ENCODE results near the gene TIMM10B. TPM values are rescaled to one million over a fixed set of nuclear protein-coding genes. Genes with fewer than 3 reads are reported as not detected.
A peak's percentile ranks its signal among the peaks of the same experiment; 100 is the strongest.
"Not testable (repeated sequence)": the region's sequence is repeated elsewhere in the genome, so short reads cannot be mapped to it uniquely, and the experiment has no call there.

Gene TIMM10B
- total RNA-seq, 1 experiment from 2014 or later, result 63.8 TPM

DNA sequence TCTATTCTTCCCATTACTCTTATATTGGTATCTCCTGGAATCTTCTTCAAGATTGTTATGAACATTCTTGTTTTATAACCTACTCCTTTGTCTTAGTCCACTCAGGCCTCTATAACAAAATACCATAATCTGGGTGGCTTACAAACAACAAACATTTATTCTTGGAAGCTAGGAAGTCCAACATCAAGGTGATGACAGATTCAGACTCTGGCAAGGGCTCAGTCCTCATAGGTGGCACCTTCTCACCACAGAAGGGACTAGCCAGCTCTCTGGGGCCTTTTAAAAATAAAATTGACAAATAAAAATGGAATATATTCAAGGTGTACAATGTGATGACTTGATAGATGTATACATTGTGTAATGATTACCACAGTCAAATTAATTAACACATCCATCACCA lies 35.6 kb downstream of the TIMM10B start:
- ChIA-PET POLR2A (no interaction called here), CTCF (no interaction called here)
- Histone ChIP-seq H3K36me3 (ENCODE audit: control insufficient read depth, insufficient read depth, low read length) (no peaks in the 10 kb centered on the region), H3K4me1 (ENCODE audit: control insufficient read depth, insufficient read depth, low read length) (no peaks in the 10 kb centered on the region), H3K27me3 (ENCODE audit: control insufficient read depth, insufficient read depth, low read length) (no peaks in the 10 kb centered on the region), H3K4me3 (ENCODE audit: low read depth in 2 of 2, low read length in 2 of 2) (no peak overlapping the region), H3K27ac (ENCODE audit: low read length) (no peak overlapping the region), H3K9me3 (ENCODE audit: control insufficient read depth, insufficient read depth, low read depth, low read length) (no peaks in the 10 kb centered on the region)
- DNase-seq (ENCODE audit: low read depth, low spot score) (no peak), ATAC-seq (no peak)
- in situ Hi-C loops (cut with HindIII; ENCODE audit: low pct_unique_long_range_greater_than_20kb, low sequenced_read_pairs) (no loop called here), intact Hi-C loops (cut with micrococcal nuclease; ENCODE audit: unreplicated experiment) (no loop called here)
- no TSS peak for BruUV-seq (replicated peaks)
- no peak for TF ChIP-seq SIN3A (IDR thresholded peaks at IDR 0.05; ENCODE audit: borderline replicate concordance, insufficient read depth, low read depth, low read length)
- TF ChIP-seq POLR2AphosphoS5 (IDR thresholded peaks at IDR 0.05; ENCODE audit: low read depth, low read length), result no peak
- TF ChIP-seq, protein P1, sequence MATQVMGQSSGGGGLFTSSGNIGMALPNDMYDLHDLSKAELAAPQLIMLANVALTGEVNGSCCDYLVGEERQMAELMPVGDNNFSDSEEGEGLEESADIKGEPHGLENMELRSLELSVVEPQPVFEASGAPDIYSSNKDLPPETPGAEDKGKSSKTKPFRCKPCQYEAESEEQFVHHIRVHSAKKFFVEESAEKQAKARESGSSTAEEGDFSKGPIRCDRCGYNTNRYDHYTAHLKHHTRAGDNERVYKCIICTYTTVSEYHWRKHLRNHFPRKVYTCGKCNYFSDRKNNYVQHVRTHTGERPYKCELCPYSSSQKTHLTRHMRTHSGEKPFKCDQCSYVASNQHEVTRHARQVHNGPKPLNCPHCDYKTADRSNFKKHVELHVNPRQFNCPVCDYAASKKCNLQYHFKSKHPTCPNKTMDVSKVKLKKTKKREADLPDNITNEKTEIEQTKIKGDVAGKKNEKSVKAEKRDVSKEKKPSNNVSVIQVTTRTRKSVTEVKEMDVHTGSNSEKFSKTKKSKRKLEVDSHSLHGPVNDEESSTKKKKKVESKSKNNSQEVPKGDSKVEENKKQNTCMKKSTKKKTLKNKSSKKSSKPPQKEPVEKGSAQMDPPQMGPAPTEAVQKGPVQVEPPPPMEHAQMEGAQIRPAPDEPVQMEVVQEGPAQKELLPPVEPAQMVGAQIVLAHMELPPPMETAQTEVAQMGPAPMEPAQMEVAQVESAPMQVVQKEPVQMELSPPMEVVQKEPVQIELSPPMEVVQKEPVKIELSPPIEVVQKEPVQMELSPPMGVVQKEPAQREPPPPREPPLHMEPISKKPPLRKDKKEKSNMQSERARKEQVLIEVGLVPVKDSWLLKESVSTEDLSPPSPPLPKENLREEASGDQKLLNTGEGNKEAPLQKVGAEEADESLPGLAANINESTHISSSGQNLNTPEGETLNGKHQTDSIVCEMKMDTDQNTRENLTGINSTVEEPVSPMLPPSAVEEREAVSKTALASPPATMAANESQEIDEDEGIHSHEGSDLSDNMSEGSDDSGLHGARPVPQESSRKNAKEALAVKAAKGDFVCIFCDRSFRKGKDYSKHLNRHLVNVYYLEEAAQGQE (IDR thresholded peaks at IDR 0.05; ENCODE audit: insufficient read depth in 1 of 2, low read depth in 2 of 2, low read length in 1 of 2), result no peak
- TF ChIP-seq TCF7L2 (IDR thresholded peaks at IDR 0.05; ENCODE audit: low read depth, low read length), result no peak
- TF ChIP-seq, protein P2, sequence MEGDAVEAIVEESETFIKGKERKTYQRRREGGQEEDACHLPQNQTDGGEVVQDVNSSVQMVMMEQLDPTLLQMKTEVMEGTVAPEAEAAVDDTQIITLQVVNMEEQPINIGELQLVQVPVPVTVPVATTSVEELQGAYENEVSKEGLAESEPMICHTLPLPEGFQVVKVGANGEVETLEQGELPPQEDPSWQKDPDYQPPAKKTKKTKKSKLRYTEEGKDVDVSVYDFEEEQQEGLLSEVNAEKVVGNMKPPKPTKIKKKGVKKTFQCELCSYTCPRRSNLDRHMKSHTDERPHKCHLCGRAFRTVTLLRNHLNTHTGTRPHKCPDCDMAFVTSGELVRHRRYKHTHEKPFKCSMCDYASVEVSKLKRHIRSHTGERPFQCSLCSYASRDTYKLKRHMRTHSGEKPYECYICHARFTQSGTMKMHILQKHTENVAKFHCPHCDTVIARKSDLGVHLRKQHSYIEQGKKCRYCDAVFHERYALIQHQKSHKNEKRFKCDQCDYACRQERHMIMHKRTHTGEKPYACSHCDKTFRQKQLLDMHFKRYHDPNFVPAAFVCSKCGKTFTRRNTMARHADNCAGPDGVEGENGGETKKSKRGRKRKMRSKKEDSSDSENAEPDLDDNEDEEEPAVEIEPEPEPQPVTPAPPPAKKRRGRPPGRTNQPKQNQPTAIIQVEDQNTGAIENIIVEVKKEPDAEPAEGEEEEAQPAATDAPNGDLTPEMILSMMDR (IDR thresholded peaks at IDR 0.05), result no peak

DNA sequence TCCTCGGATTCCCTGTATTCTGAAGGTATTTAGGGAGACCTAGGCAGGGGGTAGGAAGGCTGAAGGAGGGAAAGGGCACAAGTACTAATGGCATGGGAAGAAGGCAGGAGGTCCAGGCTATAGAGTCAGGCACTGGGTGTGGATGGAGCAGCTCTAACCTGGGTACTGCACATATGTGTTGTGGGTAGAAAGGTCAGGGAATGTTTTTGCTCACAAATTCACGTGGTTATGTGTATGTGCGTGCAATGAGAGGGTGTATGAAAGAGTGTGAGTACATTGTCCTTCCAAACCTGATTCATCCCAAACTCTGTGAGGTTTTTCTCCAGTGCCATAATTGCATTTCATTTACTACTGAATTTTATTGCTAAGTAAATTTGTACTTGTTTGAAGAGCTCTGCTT lies 39.0 kb downstream of the TIMM10B start:
- ATAC-seq (0 out of 2 replicates have a peak, but pooled peaks have one; percentile 36), DNase-seq (ENCODE audit: low read depth, low spot score) (no peak)
- Histone ChIP-seq H3K9me3 (ENCODE audit: control insufficient read depth, insufficient read depth, low read depth, low read length) (no peaks in the 10 kb centered on the region), H3K4me1 (ENCODE audit: control insufficient read depth, insufficient read depth, low read length) (0 out of 2 replicates have a peak, but pooled peaks cover 5% of the 10 kb centered on the region), H3K27ac (ENCODE audit: low read length) (no peak overlapping the region), H3K36me3 (ENCODE audit: control insufficient read depth, insufficient read depth, low read length) (no peaks in the 10 kb centered on the region), H3K27me3 (ENCODE audit: control insufficient read depth, insufficient read depth, low read length) (no peaks in the 10 kb centered on the region), H3K4me3 (ENCODE audit: low read depth in 2 of 2, low read length in 2 of 2) (no peak overlapping the region)
- BruUV-seq (replicated peaks), result no TSS peak
- TF ChIP-seq, protein P1 (IDR thresholded peaks at IDR 0.05; ENCODE audit: insufficient read depth in 1 of 2, low read depth in 2 of 2, low read length in 1 of 2), result no peak
- TF ChIP-seq TCF7L2 (IDR thresholded peaks at IDR 0.05; ENCODE audit: low read depth, low read length), result no peak
- no peak for TF ChIP-seq SIN3A (IDR thresholded peaks at IDR 0.05; ENCODE audit: borderline replicate concordance, insufficient read depth, low read depth, low read length)
- TF ChIP-seq, protein P2 (IDR thresholded peaks at IDR 0.05), result no peak
- no peak for TF ChIP-seq POLR2AphosphoS5 (IDR thresholded peaks at IDR 0.05; ENCODE audit: low read depth, low read length)
- in situ Hi-C loops (cut with HindIII; ENCODE audit: low pct_unique_long_range_greater_than_20kb, low sequenced_read_pairs), result no loop called here
- POLR2A ChIA-PET, result interaction anchor here (0.6 kb wide), 1 partner anchor 9 kb away, joined by 3 read pairs; no protein-coding TSS in a partner anchor
- CTCF ChIA-PET, result interaction anchor here (0.6 kb wide), 1 partner anchor 24 kb away, joined by 4 read pairs; no protein-coding TSS in a partner anchor
- intact Hi-C loops (cut with micrococcal nuclease; ENCODE audit: unreplicated experiment), result no loop called here

DNA sequence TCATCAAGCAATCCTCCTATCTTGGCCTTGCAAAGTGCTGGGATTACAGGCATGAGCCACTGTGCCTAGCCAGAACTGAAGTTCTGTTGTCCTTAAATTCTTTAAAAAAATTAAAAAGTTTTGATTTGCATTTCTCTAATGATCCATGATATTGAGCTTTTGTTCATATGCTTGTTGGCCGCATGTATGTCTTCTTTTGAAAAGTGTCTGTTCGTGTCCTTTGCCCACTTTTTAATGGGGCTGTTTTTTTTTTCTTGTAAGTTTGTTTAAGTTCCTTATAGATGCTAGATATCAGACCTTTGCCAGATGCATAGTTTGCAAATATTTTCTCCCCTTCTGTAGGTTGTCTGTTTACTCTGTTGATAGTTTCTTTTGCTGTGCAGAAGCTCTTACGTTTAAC lies 40.6 kb downstream of the TIMM10B start:
- CTCF ChIA-PET, result interaction anchor here (0.7 kb wide), 1 partner anchor 162 kb away, joined by 3 read pairs; no protein-coding TSS in a partner anchor
- not testable (repeated sequence) for BruUV-seq (replicated peaks)

More for the DNA sequence above, 40.6 kb downstream of the TIMM10B start:
- H3K27me3 ChIP-seq (ENCODE audit: control insufficient read depth, insufficient read depth, low read length); intact Hi-C loops (cut with micrococcal nuclease; ENCODE audit: unreplicated experiment); H3K27ac ChIP-seq (ENCODE audit: low read length); POLR2A ChIA-PET; H3K4me3 ChIP-seq (ENCODE audit: low read depth in 2 of 2, low read length in 2 of 2); DNase-seq (ENCODE audit: low read depth, low spot score); H3K36me3 ChIP-seq (ENCODE audit: control insufficient read depth, insufficient read depth, low read length); ATAC-seq; in situ Hi-C loops (cut with HindIII; ENCODE audit: low pct_unique_long_range_greater_than_20kb, low sequenced_read_pairs); H3K9me3 ChIP-seq (ENCODE audit: control insufficient read depth, insufficient read depth, low read depth, low read length); H3K4me1 ChIP-seq (ENCODE audit: control insufficient read depth, insufficient read depth, low read length): not testable (repeated sequence)
